ENCODE results near the gene SBF1.

DNA sequence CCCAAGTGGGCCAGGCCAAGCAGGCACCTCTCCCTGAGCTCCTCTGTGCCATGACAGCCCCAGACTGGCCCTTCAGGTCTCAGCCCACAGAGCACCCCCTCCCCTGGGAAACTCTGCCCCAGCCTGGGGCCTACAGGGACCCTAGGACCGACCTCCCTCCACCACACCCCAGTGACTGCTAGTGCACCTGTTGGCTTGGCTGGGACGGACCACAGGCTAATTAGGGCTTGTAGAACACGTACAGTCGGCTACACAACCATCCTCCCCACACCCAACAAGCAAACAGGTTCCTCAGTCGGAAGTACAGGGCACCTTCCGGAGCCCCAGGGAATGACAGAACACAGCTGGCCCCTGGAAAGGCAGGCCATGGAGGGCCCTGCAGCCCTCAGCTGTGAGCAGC, 4.3 kb downstream of the SBF1 start:
- TF ChIP-seq POLR2AphosphoS5 (IDR thresholded peaks at IDR 0.05; ENCODE audit: low read depth, low read length) (no peak), EZH2phosphoT487 (IDR thresholded peaks at IDR 0.05; ENCODE audit: borderline replicate concordance, low read depth) (no peak), YY1 (IDR thresholded peaks at IDR 0.05; ENCODE audit: low read depth) (no peak), RAD21 (IDR thresholded peaks at IDR 0.05; ENCODE audit: low read length) (no peak), CHD2 (IDR thresholded peaks at IDR 0.05; ENCODE audit: low read length, partially characterized antibody) (no peak), TAF1 (IDR thresholded peaks at IDR 0.05; ENCODE audit: borderline replicate concordance, low read depth, low read length) (no peak), RXRA (IDR thresholded peaks at IDR 0.05; ENCODE audit: borderline replicate concordance, low read depth) (no peak), TCF12 (IDR thresholded peaks at IDR 0.05) (no peak), GABPA (IDR thresholded peaks at IDR 0.05; ENCODE audit: low read depth) (no peak)
- TF ChIP-seq, protein P1, sequence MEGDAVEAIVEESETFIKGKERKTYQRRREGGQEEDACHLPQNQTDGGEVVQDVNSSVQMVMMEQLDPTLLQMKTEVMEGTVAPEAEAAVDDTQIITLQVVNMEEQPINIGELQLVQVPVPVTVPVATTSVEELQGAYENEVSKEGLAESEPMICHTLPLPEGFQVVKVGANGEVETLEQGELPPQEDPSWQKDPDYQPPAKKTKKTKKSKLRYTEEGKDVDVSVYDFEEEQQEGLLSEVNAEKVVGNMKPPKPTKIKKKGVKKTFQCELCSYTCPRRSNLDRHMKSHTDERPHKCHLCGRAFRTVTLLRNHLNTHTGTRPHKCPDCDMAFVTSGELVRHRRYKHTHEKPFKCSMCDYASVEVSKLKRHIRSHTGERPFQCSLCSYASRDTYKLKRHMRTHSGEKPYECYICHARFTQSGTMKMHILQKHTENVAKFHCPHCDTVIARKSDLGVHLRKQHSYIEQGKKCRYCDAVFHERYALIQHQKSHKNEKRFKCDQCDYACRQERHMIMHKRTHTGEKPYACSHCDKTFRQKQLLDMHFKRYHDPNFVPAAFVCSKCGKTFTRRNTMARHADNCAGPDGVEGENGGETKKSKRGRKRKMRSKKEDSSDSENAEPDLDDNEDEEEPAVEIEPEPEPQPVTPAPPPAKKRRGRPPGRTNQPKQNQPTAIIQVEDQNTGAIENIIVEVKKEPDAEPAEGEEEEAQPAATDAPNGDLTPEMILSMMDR (IDR thresholded peaks at IDR 0.05) = no peak

Measured in SK-N-SH (cell line).